MCF 10A (cell line): ENCODE results near the gene DYNLL2. TPM values are rescaled to one million over a fixed set of nuclear protein-coding genes. Genes with fewer than 3 reads are reported as not detected.

ENCODE experiments used
- BruUV-seq: library from RNA; stranded (reverse); fragments of 400-500 nt; replicated peaks from 2 replicates; lab custom pipeline; 2021; lab: Mats Ljungman, UMichigan
- CTCF ChIA-PET: fragments of 300-600 bp; sonication (Branson Sonifier 250); formaldehyde crosslinking; extraction: SDS; loops from one replicate; lab custom pipeline; 2021; ENCODE audit warnings: antibody characterized with exemption, inconsistent platforms; lab: Yijun Ruan, JAX
- POLR2A ChIA-PET: fragments of 300-600, 350-650 bp; sonication (Branson Sonifier 250); formaldehyde crosslinking; extraction: SDS; loops from one replicate; lab custom pipeline; 2020; ENCODE audit warnings: antibody characterized with exemption, inconsistent platforms; lab: Yijun Ruan, JAX
- DNase-seq: peaks from one replicate; pipeline ENCODE4 v3.0.0-alpha.2; 2018; ENCODE audit not compliant: unreplicated experiment
- H3K27ac Mint-ChIP-seq: one replicate; pipeline ENCODE4 v1.8.0; 2022; ENCODE audit warnings: mild to moderate bottlenecking, low read depth, mixed read lengths; ENCODE audit not compliant: unreplicated experiment
- H3K27me3 Mint-ChIP-seq: one replicate; pipeline ENCODE4 v1.8.0; 2022; ENCODE audit warnings: mixed read lengths; ENCODE audit not compliant: insufficient read depth, unreplicated experiment
- H3K36me3 Mint-ChIP-seq: one replicate; pipeline ENCODE4 v1.8.0; 2022; ENCODE audit warnings: mild to moderate bottlenecking, moderate library complexity, mixed read lengths; ENCODE audit not compliant: insufficient read depth, unreplicated experiment
- H3K4me1 Mint-ChIP-seq: one replicate; pipeline ENCODE4 v1.8.0; 2022; ENCODE audit warnings: mixed read lengths; ENCODE audit not compliant: insufficient read depth, unreplicated experiment
- H3K4me3 Mint-ChIP-seq: one replicate; pipeline ENCODE4 v1.8.0; 2022; ENCODE audit warnings: mild to moderate bottlenecking, moderate library complexity, mixed read lengths; ENCODE audit not compliant: unreplicated experiment
- H3K9me3 Mint-ChIP-seq: one replicate; pipeline ENCODE4 v1.8.0; 2022; ENCODE audit warnings: mixed read lengths; ENCODE audit not compliant: unreplicated experiment
- intact Hi-C: fragments of 100-400 bp; cut with micrococcal nuclease; formaldehyde crosslinking; loops from 2 replicates; pipeline ENCODE4 v1.14.1; 2022
- total RNA-seq: library from RNA; stranded (reverse); gene quantifications from 2 replicates; pipeline ENCODE4 v1.2.3, GENCODE V29; 2022
- TF ChIP-seq, protein P1 (sequence below): fragments of 200-600 bp; IDR thresholded peaks from one replicate; pipeline ENCODE4 v1.8.0; 2022; ENCODE audit warnings: antibody characterized with exemption, mild to moderate bottlenecking; ENCODE audit not compliant: unreplicated experiment

Gene DYNLL2
- total RNA-seq, 1 experiment from 2014 or later, result 15.5 TPM

DNA sequence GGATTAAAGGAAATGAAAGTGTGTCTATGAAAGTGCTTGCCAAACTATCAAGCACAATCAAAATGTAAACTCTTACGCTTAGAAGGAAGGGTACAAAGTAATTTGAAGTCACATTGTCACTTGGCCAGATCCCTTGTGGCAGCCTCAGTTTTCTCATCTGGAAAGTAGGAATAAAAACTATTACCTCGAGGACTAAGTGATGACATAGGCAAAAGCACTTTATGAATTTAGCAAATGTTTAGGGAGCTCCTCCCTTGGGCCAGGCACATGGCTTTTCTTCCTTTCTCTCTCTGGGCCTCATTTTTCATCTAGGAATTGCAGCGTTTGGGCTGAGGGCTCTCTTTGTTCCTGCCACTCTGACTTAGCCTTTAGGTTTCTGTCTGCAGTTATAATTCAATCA is 28.5 kb downstream of the DYNLL2 start:
- Mint-ChIP-seq H3K27me3 (peaks cover 3% of the 10 kb centered on the region), H3K36me3 (no peaks in the 10 kb centered on the region), H3K4me1 (no peaks in the 10 kb centered on the region), H3K9me3 (no peaks in the 10 kb centered on the region), H3K4me3 (no peak overlapping the region), H3K27ac (no peak overlapping the region)
- TF ChIP-seq, protein P1, sequence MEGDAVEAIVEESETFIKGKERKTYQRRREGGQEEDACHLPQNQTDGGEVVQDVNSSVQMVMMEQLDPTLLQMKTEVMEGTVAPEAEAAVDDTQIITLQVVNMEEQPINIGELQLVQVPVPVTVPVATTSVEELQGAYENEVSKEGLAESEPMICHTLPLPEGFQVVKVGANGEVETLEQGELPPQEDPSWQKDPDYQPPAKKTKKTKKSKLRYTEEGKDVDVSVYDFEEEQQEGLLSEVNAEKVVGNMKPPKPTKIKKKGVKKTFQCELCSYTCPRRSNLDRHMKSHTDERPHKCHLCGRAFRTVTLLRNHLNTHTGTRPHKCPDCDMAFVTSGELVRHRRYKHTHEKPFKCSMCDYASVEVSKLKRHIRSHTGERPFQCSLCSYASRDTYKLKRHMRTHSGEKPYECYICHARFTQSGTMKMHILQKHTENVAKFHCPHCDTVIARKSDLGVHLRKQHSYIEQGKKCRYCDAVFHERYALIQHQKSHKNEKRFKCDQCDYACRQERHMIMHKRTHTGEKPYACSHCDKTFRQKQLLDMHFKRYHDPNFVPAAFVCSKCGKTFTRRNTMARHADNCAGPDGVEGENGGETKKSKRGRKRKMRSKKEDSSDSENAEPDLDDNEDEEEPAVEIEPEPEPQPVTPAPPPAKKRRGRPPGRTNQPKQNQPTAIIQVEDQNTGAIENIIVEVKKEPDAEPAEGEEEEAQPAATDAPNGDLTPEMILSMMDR, result no peak
- ChIA-PET POLR2A (interaction anchor here (1.2 kb wide), 1 partner anchor 113 kb away, joined by 5 read pairs; no protein-coding TSS in a partner anchor), CTCF (interaction anchor here (0.6 to 1.5 kb wide), 7 partner anchors 10 to 260 kb away, joined by 3 to 8 read pairs (median 4); no protein-coding TSS in a partner anchor)
- BruUV-seq, result no TSS peak
- DNase-seq, result no peak
- intact Hi-C loops, result loop anchor here (2.0 to 10.0 kb wide), 5 partner anchors 113 to 977 kb away; partner anchors contain the start of gene CCDC182

DNA sequence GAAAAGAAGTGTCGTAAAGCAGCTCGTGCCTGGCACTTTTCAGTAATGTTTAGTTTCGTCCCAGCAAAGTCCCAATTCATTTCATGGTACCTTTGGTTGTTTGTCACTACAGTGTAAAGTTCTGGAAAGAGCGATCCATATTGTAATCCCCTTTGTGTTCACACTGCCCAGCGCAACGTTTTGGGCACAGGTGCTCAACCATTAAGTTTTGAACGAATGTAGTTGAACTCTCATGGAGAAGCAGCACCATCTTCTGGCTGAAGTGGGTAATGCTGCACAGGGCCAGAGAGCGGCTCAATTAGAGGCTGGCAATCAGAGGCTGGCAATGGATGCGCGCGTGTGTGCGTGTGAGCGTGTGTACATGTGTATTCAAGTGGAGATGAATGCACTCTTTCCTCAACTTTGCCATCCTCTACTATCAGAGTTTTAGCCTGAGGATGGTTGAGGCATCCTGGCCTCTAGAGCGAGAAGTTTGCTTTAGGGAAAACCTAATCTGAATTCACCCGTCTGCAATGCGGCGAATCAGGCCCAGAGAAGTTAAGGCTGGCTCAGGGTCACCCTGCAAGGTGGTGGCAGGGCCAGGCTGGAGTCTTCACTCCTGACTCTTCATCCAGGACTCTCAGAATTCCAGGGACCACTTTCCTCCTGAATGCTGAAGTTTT is 29.9 kb downstream of the DYNLL2 start:
- intact Hi-C loops, result loop anchor here (1.0 to 10.0 kb wide), 8 partner anchors 106 to 978 kb away; partner anchors contain the start of genes CCDC182 and SRSF1
- peaks cover 16% of the 10 kb centered on the region for H3K27me3 Mint-ChIP-seq
- no peak overlapping the region for H3K27ac Mint-ChIP-seq
- CTCF ChIA-PET, result interaction anchor here (0.6 to 2.5 kb wide), 28 partner anchors 9 to 954 kb away, joined by 3 to 14 read pairs (median 4); partner anchors contain the start of gene SRSF1
- no TSS peak for BruUV-seq
- H3K4me3 Mint-ChIP-seq, result no peak overlapping the region
- peak; percentile 81 for DNase-seq
- H3K9me3 Mint-ChIP-seq, result no peaks in the 10 kb centered on the region
- POLR2A ChIA-PET, result interaction anchor here (0.6 to 2.1 kb wide), 5 partner anchors 106 to 323 kb away, joined by 3 to 12 read pairs (median 5); partner anchors contain the start of gene SRSF1
- H3K4me1 Mint-ChIP-seq, result no peaks in the 10 kb centered on the region
- no peaks in the 10 kb centered on the region for H3K36me3 Mint-ChIP-seq
- TF ChIP-seq, protein P1, result peak; percentile 93

DNA sequence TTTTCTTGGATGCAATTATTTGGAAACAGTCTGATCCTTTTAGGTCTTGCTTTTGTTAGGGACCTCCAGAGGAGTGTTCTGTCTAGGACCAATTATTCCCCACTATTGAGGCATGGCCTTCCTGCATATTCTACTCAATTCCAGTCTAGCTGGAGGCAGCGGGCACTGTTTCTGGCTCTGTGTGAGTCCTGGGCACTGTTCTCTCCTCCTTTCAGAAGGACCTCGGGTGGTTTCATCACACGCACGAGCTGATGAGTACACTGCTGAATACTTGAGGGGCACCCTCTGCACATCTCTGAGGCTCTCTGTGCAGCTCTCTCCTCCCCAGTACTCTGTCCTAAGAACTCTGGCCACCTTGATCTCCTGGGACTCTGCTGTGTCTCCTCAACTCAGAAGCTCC is 30.7 kb downstream of the DYNLL2 start:
- intact Hi-C loops, result loop anchor here (1.0 to 10.0 kb wide), 8 partner anchors 107 to 979 kb away; partner anchors contain the start of genes CCDC182 and SRSF1
- Mint-ChIP-seq H3K27ac (no peak overlapping the region), H3K36me3 (no peaks in the 10 kb centered on the region), H3K27me3 (peaks cover 21% of the 10 kb centered on the region), H3K4me3 (no peak overlapping the region), H3K9me3 (no peaks in the 10 kb centered on the region), H3K4me1 (no peaks in the 10 kb centered on the region)
- ChIA-PET POLR2A (interaction anchor here (0.8 to 2.1 kb wide), 4 partner anchors 107 to 264 kb away, joined by 3 to 12 read pairs (median 5); partner anchors contain the start of genes MRPS23 and SRSF1), CTCF (interaction anchor here (0.5 to 2.5 kb wide), 15 partner anchors 12 to 296 kb away, joined by 3 to 14 read pairs (median 4); partner anchors contain the start of gene SRSF1)
- no peak for DNase-seq
- TF ChIP-seq, protein P1, result no peak
- no TSS peak for BruUV-seq

DNA sequence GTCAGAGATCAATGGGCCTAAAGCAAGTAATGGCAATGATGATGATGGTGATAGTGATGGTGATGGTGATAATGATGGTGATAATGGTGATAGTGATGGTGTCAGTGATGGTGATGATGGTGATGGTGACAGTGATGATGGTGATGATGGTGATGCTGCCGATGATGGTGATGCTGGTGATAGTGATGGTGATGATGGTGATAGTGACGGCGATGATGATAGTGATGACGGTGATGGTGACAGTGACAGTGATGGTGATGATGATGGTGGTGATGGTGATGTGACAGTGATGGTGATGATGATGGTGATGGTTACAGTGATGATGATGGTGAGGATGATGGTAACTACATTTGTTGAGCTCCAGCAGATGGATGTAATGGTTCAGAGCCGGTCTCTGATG is 34.2 kb downstream of the DYNLL2 start:
- ChIA-PET CTCF (interaction anchor here (0.7 to 1.1 kb wide), 3 partner anchors 55 to 637 kb away, joined by 3 read pairs; no protein-coding TSS in a partner anchor), POLR2A (no interaction called here)
- BruUV-seq, result no TSS peak
- Mint-ChIP-seq H3K27ac (no peak overlapping the region), H3K27me3 (peaks cover 34% of the 10 kb centered on the region), H3K4me3 (no peak overlapping the region), H3K36me3 (no peaks in the 10 kb centered on the region), H3K4me1 (no peaks in the 10 kb centered on the region), H3K9me3 (no peaks in the 10 kb centered on the region)
- intact Hi-C loops, result loop anchor here (10.0 kb wide), 1 partner anchor 983 kb away; no protein-coding TSS in a partner anchor
- no peak for DNase-seq
- TF ChIP-seq, protein P1, result no peak
